ENCODE results near the gene NPDC1.

- TF ChIP-seq REST (IDR thresholded peaks at IDR 0.05) (no peak), YY1 (IDR thresholded peaks at IDR 0.05) (no peak), CTCF (IDR thresholded peaks at IDR 0.05; ENCODE audit: low read depth, low read length, missing input control) (peak; percentile 56), EGR1 (IDR thresholded peaks at IDR 0.05; ENCODE audit: low read depth in 2 of 2) (no peak), TAF1 (conservative IDR thresholded peaks at IDR 0.05) (no peak), RXRA (IDR thresholded peaks at IDR 0.05) (no peak), MAX (IDR thresholded peaks at IDR 0.05) (no peak), SP1 (IDR thresholded peaks at IDR 0.05) (no peak)
Measured at GRCh38 chr9:137049544-137050449, 3.8 kb upstream of the NPDC1 start.
